ENCODE data around the gene FSD1L.

GRCh38 chr9:105444130-105444529 lies 3.7 kb upstream of the FSD1L start:
- TF ChIP-seq CTCF (conservative IDR thresholded peaks at IDR 0.05; ENCODE audit: low read depth in 2 of 2) (no peak), EZH2 (IDR thresholded peaks at IDR 0.05; ENCODE audit: low read depth, unreplicated experiment) (no peak), EZH2phosphoT487 (IDR thresholded peaks at IDR 0.05; ENCODE audit: unreplicated experiment) (no peak), POLR2AphosphoS5 (IDR thresholded peaks at IDR 0.05; ENCODE audit: low read depth) (no peak), JUNB (IDR thresholded peaks at IDR 0.05; ENCODE audit: unreplicated experiment) (no peak), CREB1 (CRISPR knock-in tag; IDR thresholded peaks at IDR 0.05; ENCODE audit: low read depth) (no peak), REST (IDR thresholded peaks at IDR 0.05; ENCODE audit: unreplicated experiment) (no peak), ZNF331 (CRISPR knock-in tag; IDR thresholded peaks at IDR 0.05; ENCODE audit: low read depth) (no peak), ETS1 (IDR thresholded peaks at IDR 0.05) (no peak)
